HG03097 (cell line): ENCODE measurements around the gene TBC1D8.

Experiments used
- ATAC-seq: cut with Tn5 transposase; IDR thresholded peaks from one replicate; pipeline ENCODE4 v1.9.1; 2021; ENCODE audit not compliant: unreplicated experiment, low FRiP score

Gene TBC1D8

GRCh38 chr2:100963026-100963375 is 188.2 kb downstream of the TBC1D8 start:
- no peak for ATAC-seq

GRCh38 chr2:100962366-100963025 is 188.7 kb downstream of the TBC1D8 start:
- ATAC-seq: no peak

DNA sequence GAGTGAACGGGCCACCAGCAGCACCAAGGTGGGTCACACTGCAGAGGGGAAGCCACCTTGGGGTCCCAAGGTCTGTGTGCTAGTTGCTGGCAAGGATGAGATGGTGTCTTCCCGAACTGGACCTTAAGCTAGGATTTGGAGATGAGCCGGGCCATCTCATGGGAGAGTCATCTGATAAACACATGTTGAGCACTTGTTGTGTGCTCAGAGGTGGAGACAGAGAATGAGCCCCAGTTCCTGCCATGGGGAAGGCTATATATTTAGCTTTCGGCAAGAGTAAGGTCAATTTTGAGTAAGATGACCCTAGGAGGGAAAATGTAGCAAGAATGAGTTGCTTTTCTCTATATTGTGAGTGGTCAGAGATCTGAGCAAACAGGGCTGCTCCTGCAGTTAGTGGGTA is 190.5 kb downstream of the TBC1D8 start:
- no peak for ATAC-seq

DNA sequence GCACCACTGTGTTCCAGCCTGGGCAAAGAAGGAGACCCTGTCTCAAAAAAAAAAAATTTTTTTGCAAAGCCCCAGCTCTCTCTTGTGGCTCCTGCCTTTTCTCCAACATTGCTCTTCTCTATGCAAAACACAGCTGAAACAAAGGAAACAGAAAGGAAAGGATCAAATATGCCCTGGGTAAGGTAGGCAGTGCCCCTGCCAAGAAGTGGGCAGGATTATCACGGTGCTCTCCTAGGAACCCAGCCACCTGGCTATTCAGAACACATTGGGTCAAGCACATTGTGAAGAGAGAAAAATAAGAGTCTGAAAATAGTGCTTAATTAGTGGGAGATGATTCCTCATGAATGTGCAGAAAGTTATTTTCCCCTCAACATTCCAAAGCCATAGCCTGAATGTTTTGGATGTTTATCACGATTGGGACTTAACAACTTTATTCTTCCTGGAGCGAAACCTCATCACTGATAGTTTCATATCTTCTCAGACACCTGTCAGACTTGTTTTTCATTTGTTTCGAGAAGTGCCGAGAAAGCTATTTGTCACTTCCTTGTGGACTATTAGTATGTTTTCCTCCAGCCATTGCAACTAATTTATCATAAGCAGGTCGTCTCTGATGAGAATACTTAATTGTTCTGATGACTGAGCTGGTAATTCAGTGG is 191.8 kb downstream of the TBC1D8 start:
- ATAC-seq: no peak

DNA sequence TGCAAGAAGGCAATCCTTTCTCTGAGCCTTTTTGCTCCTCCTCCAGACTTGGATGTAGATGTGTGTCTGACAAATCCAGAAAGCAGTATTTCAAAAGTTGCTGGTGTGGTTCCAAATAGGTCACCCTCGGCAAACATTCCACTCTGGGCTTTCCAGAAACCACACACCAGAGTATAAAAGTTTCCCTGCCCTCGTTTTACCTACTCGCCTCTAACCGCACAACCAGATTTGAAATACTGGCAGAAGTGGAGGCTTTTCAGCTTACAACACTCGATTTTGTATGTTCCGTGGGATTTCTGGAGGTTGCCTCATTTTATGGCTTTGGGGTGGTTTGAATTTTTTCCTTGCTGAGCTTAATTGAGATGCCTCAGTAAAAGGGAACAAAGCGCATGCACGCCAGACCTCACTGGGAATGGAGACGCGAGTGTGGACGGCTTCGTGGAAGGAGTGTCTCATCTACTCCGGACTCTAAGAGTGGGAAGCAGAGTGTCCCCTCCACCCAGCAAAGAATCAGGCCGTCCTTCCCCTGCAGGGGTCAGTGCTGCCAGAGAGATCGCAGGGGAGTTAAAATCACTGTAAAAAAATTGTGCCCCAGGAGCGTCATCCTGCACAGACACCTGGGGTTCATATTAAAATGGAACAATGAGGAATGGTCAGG is 193.1 kb downstream of the TBC1D8 start:
- no peak for ATAC-seq
